ENCODE data around the gene PPIG. TPM values are rescaled to one million over a fixed set of nuclear protein-coding genes. Genes with fewer than 3 reads are reported as not detected.

PPIG gene
- total RNA-seq, 1 experiment from 2014 or later = 66.2 TPM

DNA sequence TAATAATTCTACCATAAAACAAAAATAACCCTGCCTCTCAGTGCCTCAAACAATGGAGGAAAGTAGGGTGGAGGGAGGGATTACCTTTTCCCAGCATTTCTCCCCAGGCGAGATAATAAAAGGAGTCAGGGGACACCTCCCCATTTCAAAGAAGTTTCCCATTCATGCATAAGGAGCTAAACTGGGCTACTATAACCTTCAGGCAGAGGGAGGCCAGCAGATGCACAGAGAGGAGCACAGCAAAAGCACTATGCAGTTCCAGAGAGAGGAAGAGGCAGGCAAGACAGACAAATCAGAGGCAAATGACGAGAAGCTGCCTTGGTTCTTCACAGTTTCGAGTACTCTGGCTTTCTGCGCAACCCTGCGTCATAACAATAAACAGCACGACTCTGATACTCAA lies 92.7 kb downstream of the PPIG start:
- no peaks in the 10 kb centered on the region for H3K27me3 Mint-ChIP-seq (ENCODE audit: low read depth)
- H3K4me3 Mint-ChIP-seq = no peak overlapping the region
- Histone ChIP-seq H2BK15ac (ENCODE audit: low read depth, low read length) (no peak overlapping the region), H2AK5ac (ENCODE audit: insufficient read length, low read length) (no peak overlapping the region), H3K4me1 (ENCODE audit: insufficient read depth, low read length) (no peaks in the 10 kb centered on the region), H2BK12ac (ENCODE audit: insufficient read length, low read depth, low read length) (no peak overlapping the region), H2BK5ac (ENCODE audit: insufficient read length, low read length) (no peak overlapping the region), H3K4me2 (ENCODE audit: insufficient read depth, insufficient read length, low read length) (no peak overlapping the region), H4K20me1 (ENCODE audit: control insufficient read depth, insufficient read depth, insufficient read length) (no peaks in the 10 kb centered on the region), H2BK20ac (ENCODE audit: low read depth, low read length, poor library complexity, severe bottlenecking) (no peak overlapping the region), H3K79me2 (ENCODE audit: insufficient read depth, low read length) (no peaks in the 10 kb centered on the region), H3K14ac (ENCODE audit: insufficient read depth, low read length) (no peak overlapping the region), H4K91ac (ENCODE audit: insufficient read length, low read depth, low read length) (no peak overlapping the region), H3K18ac (ENCODE audit: insufficient read length, low read depth, low read length) (no peak overlapping the region), H3K79me1 (ENCODE audit: insufficient read depth, low read depth, low read length, poor library complexity, severe bottlenecking) (no peaks in the 10 kb centered on the region), H4K5ac (ENCODE audit: insufficient read length, low read depth, low read length) (no peak overlapping the region), H2BK120ac (ENCODE audit: low read depth, low read length, poor library complexity, severe bottlenecking) (no peak overlapping the region), H3K56ac (ENCODE audit: insufficient read length, low read depth, low read length) (no peak overlapping the region), H3K23me2 (ENCODE audit: insufficient read length, low read depth, low read length, poor library complexity, severe bottlenecking) (no peaks in the 10 kb centered on the region), H3K9me3 (ENCODE audit: control insufficient read depth, low read depth, low read length) (no peaks in the 10 kb centered on the region), H3K27me3 (ENCODE audit: insufficient read depth, low read length) (no peaks in the 10 kb centered on the region), H3K4ac (ENCODE audit: low read depth, low read length) (no peak overlapping the region), H3K23ac (ENCODE audit: insufficient read length, low read depth, low read length) (no peak overlapping the region), H4K8ac (replicated peaks; ENCODE audit: insufficient read length, low read depth, low read length) (no peak overlapping the region), H2AFZ (ENCODE audit: low read length) (no peak overlapping the region), H3T11ph (ENCODE audit: low read length) (no peak overlapping the region), H3K9ac (ENCODE audit: extremely low read depth, insufficient read length, low read length) (no peak overlapping the region), H3K27ac (ENCODE audit: insufficient read length, low read depth, low read length) (no peak overlapping the region)
- no CpG with 5 or more reads among the region's 6 CpGs for WGBS (ENCODE audit: extremely low coverage, insufficient read length, low lambda C conversion rate)
- no peak for TF ChIP-seq CTCF (conservative IDR thresholded peaks at IDR 0.05)
- H3K36me3 Mint-ChIP-seq (ENCODE audit: insufficient read depth in 1 of 3, low read depth in 3 of 3) = peaks cover 0 to 3% (median 0%) of the 10 kb centered on the region in 3 experiments; a peak in 1 of 7 replicates
- no peak for DNase-seq
- peaks cover 12 to 13% of the 10 kb centered on the region in 2 experiments for H3K4me1 Mint-ChIP-seq
- peak overlapping the region in 1 of 3 experiments; percentile 89; a peak in 1 of 7 replicates for H3K27ac Mint-ChIP-seq
- H3K9me3 Mint-ChIP-seq = peaks cover 0 to 7% of the 10 kb centered on the region in 2 experiments; a peak in 1 of 5 replicates
